ENCODE results near the gene SAP30BP. TPM values are rescaled to one million over a fixed set of nuclear protein-coding genes. Genes with fewer than 3 reads are reported as not detected.

Gene SAP30BP
- total RNA-seq, 1 donor from 2014 or later, result 58.6 TPM

GRCh38 chr17:75676461-75676860 is 9.3 kb downstream of the SAP30BP start:
- no peaks in the 10 kb centered on the region for H3K27me3 ChIP-seq (ENCODE audit: control insufficient read depth, insufficient read depth, low read length)
- no peak for TF ChIP-seq CTCF (IDR thresholded peaks at IDR 0.05; ENCODE audit: insufficient read depth, low read length, poor library complexity, severe bottlenecking)
- no peak overlapping the region for H3K4me3 ChIP-seq (ENCODE audit: low read depth, low read length)
- no peaks in the 10 kb centered on the region for H3K36me3 ChIP-seq (ENCODE audit: control insufficient read depth, insufficient read depth, low read length)
- DNase-seq (ENCODE audit: low read depth), result no peak

- no peak for TF ChIP-seq CTCF (IDR thresholded peaks at IDR 0.05; ENCODE audit: insufficient read depth, low read length, poor library complexity, severe bottlenecking)
- H3K27me3 ChIP-seq (ENCODE audit: control insufficient read depth, insufficient read depth, low read length), result no peaks in the 10 kb centered on the region
- no peaks in the 10 kb centered on the region for H3K36me3 ChIP-seq (ENCODE audit: control insufficient read depth, insufficient read depth, low read length)
- DNase-seq (ENCODE audit: low read depth), result no peak
- H3K4me3 ChIP-seq (ENCODE audit: low read depth, low read length), result no peak overlapping the region
These were observed 12.6 kb downstream of the SAP30BP start for GRCh38 chr17:75679706-75680211.

GRCh38 chr17:75680431-75680830 is 13.3 kb downstream of the SAP30BP start:
- Histone ChIP-seq H3K27me3 (ENCODE audit: control insufficient read depth, insufficient read depth, low read length) (no peaks in the 10 kb centered on the region), H3K36me3 (ENCODE audit: control insufficient read depth, insufficient read depth, low read length) (no peaks in the 10 kb centered on the region), H3K4me3 (ENCODE audit: low read depth, low read length) (no peak overlapping the region)
- TF ChIP-seq CTCF (IDR thresholded peaks at IDR 0.05; ENCODE audit: insufficient read depth, low read length, poor library complexity, severe bottlenecking), result no peak
- DNase-seq (ENCODE audit: low read depth), result no peak

- H3K36me3 ChIP-seq (ENCODE audit: control insufficient read depth, insufficient read depth, low read length), result no peaks in the 10 kb centered on the region
- DNase-seq (ENCODE audit: low read depth), result no peak
- TF ChIP-seq CTCF (IDR thresholded peaks at IDR 0.05; ENCODE audit: insufficient read depth, low read length, poor library complexity, severe bottlenecking), result no peak
These were observed 14.2 kb downstream of the SAP30BP start for GRCh38 chr17:75681289-75681688.

GRCh38 chr17:75683583-75683982 is 16.4 kb downstream of the SAP30BP start:
- Histone ChIP-seq H3K27me3 (ENCODE audit: control insufficient read depth, insufficient read depth, low read length) (no peaks in the 10 kb centered on the region), H3K4me3 (ENCODE audit: low read depth, low read length) (no peak overlapping the region), H3K36me3 (ENCODE audit: control insufficient read depth, insufficient read depth, low read length) (no peaks in the 10 kb centered on the region)
- no peak for DNase-seq (ENCODE audit: low read depth)
- TF ChIP-seq CTCF (IDR thresholded peaks at IDR 0.05; ENCODE audit: insufficient read depth, low read length, poor library complexity, severe bottlenecking), result no peak

More at GRCh38 chr17:75681289-75681688, 14.2 kb downstream of the SAP30BP start:
- Histone ChIP-seq H3K4me3 (ENCODE audit: low read depth, low read length) (no peak overlapping the region), H3K27me3 (ENCODE audit: control insufficient read depth, insufficient read depth, low read length) (no peaks in the 10 kb centered on the region)

GRCh38 chr17:75684249-75684648 is 17.1 kb downstream of the SAP30BP start:
- no peak for DNase-seq (ENCODE audit: low read depth)
- Histone ChIP-seq H3K36me3 (ENCODE audit: control insufficient read depth, insufficient read depth, low read length) (no peaks in the 10 kb centered on the region), H3K4me3 (ENCODE audit: low read depth, low read length) (no peak overlapping the region), H3K27me3 (ENCODE audit: control insufficient read depth, insufficient read depth, low read length) (no peaks in the 10 kb centered on the region)
- TF ChIP-seq CTCF (IDR thresholded peaks at IDR 0.05; ENCODE audit: insufficient read depth, low read length, poor library complexity, severe bottlenecking), result no peak

Data from kidney epithelial cell (primary cell).